Neutrophil (primary cell): ENCODE results near the gene MSI2.

ENCODE experiments used
- H3K27ac ChIP-seq: fragments of 200-600 bp; sonication (generic); 2 replicates; pipeline ENCODE4 v1.5.1; 2016; ENCODE audit warnings: mild to moderate bottlenecking, moderate library complexity
- H3K27me3 ChIP-seq: fragments of 200-600 bp; sonication (generic); 2 replicates; pipeline ENCODE4 v1.6.0; 2016; ENCODE audit warnings: mild to moderate bottlenecking
- H3K36me3 ChIP-seq: fragments of 200-600 bp; sonication (generic); 2 replicates; pipeline ENCODE4 v1.5.1; 2017
- H3K4me1 ChIP-seq, 2 experiments: fragments of 200-600 bp in 1 of 2; sonication (generic) in 1 of 2; 1 replicate in 1 of 2; 2 replicates in 1 of 2; pipeline versions ENCODE4 v1.5.1 to v1.6.1; 2013 to 2016; ENCODE audit warnings: low read depth in 1 of 2, low read length in 1 of 2, mild to moderate bottlenecking in 1 of 2, moderate library complexity in 1 of 2; ENCODE audit not compliant: control insufficient read depth in 1 of 2, insufficient read depth in 1 of 2
- H3K4me3 ChIP-seq, 2 experiments: fragments of 200-600 bp in 1 of 2; sonication (generic) in 1 of 2; 1 replicate in 1 of 2; 2 replicates in 1 of 2; pipeline ENCODE4 v1.5.1; 2013 to 2016; ENCODE audit warnings: low read depth in 1 of 2, low read length in 1 of 2, mild to moderate bottlenecking in 1 of 2, moderate library complexity in 1 of 2
- H3K9me3 ChIP-seq: fragments of 200-600 bp; sonication (generic); 2 replicates; pipeline ENCODE4 v1.5.1; 2016
- CTCF ChIP-seq: fragments of 200-600 bp; sonication (generic); IDR thresholded peaks from 2 replicates; pipeline ENCODE4 v1.5.1; 2016; ENCODE audit warnings: antibody characterized with exemption

Gene MSI2

GRCh38 chr17:57534863-57535248, 278.5 kb downstream of the MSI2 start:
- no peak overlapping the region for H3K27ac ChIP-seq
- H3K9me3 ChIP-seq = no peaks in the 10 kb centered on the region
- no peaks in the 10 kb centered on the region for H3K4me1 ChIP-seq
- H3K36me3 ChIP-seq = no peaks in the 10 kb centered on the region
- no peaks in the 10 kb centered on the region for H3K27me3 ChIP-seq
- TF ChIP-seq CTCF = no peak
- no peak overlapping the region for H3K4me3 ChIP-seq

GRCh38 chr17:57535249-57535966, 279.1 kb downstream of the MSI2 start:
- no peak overlapping the region for H3K27ac ChIP-seq
- H3K4me1 ChIP-seq = no peaks in the 10 kb centered on the region
- no peaks in the 10 kb centered on the region for H3K9me3 ChIP-seq
- no peak for TF ChIP-seq CTCF
- no peaks in the 10 kb centered on the region for H3K27me3 ChIP-seq
- H3K36me3 ChIP-seq = no peaks in the 10 kb centered on the region
- H3K4me3 ChIP-seq = no peak overlapping the region

DNA sequence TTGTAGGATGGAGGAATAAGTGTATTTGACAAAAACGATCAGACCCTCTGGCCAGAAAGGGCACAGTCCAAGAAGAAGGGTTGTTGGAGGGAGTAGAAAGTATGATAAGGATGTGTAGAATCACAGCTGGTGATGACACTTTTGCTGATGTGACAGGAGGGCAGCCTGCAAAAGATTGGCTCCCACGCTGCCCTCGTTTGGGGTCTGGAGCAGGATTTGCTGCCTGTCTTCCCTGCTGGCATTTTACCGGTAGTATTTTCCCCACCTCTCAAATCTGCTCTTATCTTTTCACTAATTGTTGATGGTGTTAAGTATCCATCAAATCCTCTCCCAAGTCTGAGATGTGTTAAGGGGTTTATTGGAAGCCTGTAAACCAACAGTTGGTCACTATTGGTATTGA, 280.0 kb downstream of the MSI2 start:
- Histone ChIP-seq H3K9me3 (no peaks in the 10 kb centered on the region), H3K4me3 (no peak overlapping the region), H3K36me3 (no peaks in the 10 kb centered on the region), H3K4me1 (no peaks in the 10 kb centered on the region), H3K27me3 (no peaks in the 10 kb centered on the region), H3K27ac (no peak overlapping the region)
- TF ChIP-seq CTCF = no peak

DNA sequence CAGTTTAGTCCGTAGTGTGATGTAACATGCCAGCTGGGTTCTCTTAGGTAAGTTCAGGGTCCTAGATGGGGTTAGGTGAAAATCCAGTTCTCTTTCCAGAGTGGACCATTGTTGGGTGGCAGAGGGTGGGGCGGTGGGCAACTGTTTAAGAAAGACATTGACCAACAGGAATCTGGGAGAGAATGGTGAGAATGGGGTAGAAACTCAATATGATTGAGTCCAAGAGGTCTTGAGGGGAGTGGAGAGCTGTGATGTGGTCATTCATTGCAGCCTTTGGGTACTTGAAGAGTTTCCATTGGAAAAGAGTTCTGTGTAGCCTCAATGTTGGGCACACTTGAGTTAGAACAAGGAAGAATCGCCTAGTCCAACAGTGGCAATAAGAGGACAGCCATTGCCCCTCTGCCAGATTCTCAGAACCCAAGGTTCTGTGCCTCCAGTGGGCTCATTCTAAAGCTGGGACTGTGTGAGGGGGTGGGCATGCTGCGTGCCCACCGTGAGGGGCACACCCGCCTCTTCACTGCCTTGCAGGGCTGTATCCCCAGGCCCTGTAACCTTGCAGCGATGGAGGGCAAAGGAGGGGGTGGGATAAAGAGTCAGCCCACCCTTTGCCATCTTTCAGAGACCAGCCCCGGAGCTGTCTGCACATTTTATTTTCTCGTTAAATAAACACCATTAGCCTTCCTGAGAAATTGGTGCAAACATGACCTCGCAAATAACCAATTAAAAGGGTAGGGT, 280.6 kb downstream of the MSI2 start:
- H3K36me3 ChIP-seq = no peaks in the 10 kb centered on the region
- H3K27ac ChIP-seq = no peak overlapping the region
- no peaks in the 10 kb centered on the region for H3K9me3 ChIP-seq
- TF ChIP-seq CTCF = no peak
- H3K4me1 ChIP-seq = no peaks in the 10 kb centered on the region
- no peak overlapping the region for H3K4me3 ChIP-seq
- H3K27me3 ChIP-seq = no peaks in the 10 kb centered on the region

- Histone ChIP-seq H3K27ac (no peak overlapping the region), H3K4me3 (no peak overlapping the region), H3K36me3 (no peaks in the 10 kb centered on the region), H3K4me1 (no peaks in the 10 kb centered on the region), H3K9me3 (no peaks in the 10 kb centered on the region), H3K27me3 (no peaks in the 10 kb centered on the region)
- no peak for TF ChIP-seq CTCF
Observed at GRCh38 chr17:57537524-57538410, 281.4 kb downstream of the MSI2 start.
